Stromal cell of bone marrow (primary cell): ENCODE measurements around the gene MTPN.

Experiments used
- DNase-seq: peaks from one replicate; pipeline ENCODE4 v3.0.0-alpha.2; 2012; ENCODE audit warnings: low read depth

The MTPN gene

DNA sequence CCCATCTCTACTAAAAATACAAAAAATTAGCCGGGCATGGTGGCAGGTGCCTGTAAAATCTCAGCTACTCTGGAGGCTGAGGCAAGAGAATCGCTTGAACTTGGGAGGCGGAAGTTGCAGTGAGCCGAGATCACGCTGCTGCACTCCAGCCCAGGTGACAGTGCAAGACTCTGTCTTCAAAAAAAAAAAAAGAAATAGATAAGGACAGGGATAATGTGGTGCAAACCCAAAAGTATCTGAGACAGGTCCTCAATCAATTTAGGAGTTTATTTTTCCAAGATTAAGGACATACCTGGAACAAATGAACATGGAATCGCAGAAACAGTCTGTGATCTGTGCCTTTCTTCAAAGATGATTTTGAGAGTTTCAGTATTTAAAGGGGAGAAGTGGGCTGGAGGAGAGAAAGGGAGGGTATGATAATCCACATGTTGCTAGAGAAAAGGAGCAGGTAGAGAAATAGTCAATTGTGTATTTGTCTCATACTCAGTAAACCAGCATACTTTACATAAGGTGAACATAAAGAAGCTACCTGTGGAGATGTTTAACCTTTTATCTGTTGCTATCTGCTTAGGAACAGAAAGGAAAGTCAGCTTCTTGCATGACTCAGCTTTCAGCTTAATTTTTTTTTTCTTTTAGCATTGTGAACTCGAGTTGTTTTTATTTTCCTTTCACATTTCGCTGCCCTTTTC is 4.9 kb upstream of the MTPN start:
- DNase-seq, result no peak

DNA sequence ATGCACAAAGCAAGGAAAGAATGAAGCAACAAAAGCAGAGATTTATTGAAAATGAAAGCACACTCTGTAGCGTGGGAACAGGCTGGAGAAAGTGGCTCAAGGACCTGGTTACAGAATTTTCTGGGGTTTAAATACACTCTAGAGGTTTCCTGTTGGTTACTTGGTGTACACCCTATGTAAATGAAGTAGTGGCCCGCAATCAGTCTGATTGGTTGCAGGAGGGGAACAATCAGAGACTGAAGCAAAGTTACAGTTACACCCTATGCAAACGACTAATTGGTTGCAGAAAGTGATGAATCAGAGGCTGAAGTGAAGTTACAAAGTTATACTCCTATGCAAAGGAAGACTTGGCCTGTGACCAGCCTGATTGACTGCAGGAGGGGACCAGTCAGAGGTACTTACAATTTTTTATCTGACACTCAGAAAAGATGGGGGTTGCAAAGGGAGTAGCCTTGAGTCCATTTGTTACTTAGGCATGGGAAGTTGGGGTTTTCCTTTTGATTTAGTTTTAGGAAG is 3.6 kb upstream of the MTPN start:
- DNase-seq, result no peak

DNA sequence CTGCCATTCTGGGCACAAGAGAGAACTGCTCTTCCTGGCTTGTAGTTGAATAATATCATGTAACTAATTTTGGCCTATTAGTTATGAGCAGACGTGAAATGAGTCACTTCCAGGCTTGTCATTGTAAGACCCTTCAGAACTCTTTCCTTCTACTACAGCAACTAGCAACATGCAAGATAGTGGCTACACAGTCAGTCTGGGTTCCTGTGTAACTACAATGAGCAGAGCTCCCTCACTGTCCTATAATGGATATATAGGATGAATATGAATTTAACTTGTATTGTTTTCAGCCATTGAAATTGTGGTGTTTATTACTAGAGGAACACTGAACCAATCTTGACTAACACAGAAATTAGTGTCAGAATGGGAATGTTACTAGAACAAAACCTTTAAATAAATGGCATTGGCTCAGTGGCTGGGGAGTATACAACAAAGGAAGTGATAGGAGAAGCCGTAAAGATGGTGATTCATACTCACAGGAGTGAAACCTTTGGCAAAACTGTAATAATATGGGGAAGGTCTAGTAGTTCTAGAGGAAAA is 2.9 kb upstream of the MTPN start:
- no peak for DNase-seq

DNA sequence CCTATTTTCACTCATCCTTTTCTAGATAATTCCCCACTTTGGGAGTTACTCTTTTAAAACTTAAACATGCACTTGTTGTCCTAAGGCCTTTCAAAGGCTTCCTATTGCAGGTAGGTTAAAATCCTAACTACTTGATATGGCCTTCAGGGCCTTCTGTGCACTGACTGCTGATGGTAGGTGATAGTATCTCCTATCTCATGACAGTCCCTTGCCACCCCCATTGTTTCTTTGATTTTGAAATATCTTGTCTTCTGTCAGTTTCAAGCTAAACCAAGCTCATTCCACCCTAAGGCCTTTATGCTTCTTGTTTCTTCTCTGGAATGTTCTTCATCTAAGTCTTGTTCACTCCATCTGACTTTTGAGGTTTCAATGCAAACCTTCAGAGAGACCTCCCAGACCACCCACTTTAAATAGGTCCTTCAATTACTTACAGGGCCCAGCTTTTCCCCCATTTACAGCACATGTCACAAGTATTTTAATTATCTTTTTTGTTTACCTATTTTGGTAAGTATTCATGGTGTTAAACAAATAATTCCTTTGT is 2.4 kb upstream of the MTPN start:
- no peak for DNase-seq

DNA sequence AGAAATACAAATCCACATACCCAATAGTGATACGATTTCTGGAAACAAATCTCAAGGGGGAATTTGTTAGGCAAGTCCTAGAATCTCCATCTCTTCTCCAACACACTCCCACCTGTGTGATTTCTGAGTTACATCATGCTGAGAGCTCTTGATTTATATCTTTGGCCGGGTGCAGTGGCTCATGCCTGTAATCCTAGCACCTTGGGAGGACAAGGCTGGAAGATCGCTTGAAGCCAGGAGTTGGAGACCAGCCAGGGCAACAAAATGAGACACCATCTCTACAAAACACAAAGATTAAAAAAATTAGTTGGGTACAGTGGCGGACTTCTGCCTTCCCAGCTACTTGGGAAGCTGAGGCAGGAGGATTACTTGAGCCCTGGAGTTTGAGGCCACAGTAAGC is 1.5 kb upstream of the MTPN start:
- no peak for DNase-seq

DNA sequence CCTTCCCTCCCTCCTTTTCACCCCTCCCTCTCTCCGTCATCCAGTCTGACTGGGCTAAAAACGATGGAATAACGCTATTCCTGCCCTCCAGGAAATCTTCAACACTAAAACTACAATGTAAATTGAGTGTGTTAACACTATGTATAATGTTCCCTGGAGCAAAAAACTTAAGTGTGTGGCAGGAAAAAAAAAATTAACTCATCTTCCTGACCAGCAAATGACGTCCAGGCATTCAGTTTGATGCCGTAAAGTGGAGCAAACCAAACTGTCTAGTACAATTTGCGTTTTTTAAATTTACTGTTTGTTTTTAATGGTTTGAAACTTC is 545 bp upstream of the MTPN start:
- DNase-seq, result no peak

DNA sequence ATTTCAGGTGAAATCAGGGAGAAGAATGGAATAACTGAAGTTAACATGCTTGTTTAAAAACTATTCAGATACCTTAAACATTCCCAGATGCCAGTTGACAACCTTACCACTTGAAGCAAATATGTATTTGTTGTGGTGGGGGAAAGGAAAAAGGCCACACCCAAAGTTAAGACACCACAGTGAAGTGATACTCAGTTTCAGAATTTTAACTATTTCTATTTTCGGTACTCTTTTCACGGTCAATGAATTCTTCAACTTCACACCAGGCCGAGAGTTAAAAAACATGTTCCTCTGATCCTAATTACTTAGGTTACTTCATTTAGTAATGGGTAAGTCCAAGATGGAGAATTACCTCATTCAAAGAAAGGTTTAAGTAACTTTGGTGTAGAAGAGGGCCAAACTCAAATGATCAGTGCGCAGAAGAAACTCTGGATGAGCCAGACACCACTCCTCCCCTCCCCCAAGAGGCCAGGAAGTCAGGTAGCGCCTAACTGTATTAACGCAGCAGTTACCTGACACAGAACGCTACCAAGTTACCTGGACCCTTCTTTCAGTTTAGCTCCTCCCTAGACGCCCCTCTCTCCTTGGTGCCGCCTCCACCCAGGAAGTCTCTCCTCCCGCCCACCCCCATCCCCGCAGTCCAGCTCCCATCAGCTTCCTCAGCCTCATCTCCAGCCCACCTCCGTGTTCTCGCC is 700 bp downstream of the MTPN start:
- DNase-seq, result no peak

DNA sequence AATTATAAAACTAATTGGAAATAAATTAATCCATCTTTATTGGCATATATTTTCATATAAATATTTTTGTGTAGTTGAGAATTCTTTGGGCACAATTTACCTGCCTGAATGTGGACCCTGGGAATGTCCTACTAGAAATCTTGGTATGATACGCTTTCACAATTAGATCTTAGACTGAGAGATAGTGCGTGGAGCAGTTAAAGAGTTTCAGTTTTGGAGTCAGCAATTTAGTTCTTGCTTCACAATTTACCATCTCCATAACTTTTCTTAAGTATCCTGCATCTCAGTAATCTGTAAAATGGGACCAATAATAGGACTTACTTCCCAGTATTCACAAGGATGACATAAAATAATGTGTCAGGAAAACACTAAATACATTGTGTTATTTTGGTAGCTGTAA is 2.0 kb downstream of the MTPN start:
- DNase-seq, result no peak

DNA sequence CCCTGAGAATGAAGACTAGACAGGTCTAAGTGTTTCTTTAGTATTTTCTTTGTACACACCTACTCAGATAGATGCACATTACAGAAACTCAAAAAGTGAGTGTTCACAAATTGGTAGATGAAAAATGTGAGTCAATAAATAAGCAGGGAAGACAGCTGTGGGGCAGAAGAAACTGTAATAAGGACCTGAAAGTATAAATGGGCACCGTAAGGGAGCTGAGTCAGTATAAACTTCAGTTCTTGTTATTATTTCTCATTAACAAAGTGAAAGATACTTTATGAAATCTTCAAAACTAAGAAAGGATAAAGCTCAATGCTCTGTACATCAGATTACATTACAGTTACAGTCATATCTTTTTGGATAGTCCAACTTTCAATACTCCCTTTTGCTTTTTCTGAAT is 2.5 kb downstream of the MTPN start:
- no peak for DNase-seq

DNA sequence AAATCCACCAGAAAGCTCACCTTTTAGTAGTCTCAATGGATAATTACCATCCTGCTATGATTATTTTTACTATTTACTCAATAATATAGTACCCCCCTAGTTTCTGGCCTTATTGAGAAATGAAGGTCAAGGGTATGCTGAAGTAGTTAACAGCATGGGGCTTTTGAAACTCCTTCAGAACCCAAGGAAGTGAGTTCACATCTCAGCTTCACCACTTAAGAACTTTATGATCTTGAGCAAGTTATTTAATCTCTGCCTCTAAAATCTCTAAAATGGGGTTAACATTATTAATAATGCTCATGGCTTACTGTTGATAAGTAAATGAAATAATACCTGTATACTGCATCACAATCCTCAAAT is 5.8 kb downstream of the MTPN start:
- no peak for DNase-seq

DNA sequence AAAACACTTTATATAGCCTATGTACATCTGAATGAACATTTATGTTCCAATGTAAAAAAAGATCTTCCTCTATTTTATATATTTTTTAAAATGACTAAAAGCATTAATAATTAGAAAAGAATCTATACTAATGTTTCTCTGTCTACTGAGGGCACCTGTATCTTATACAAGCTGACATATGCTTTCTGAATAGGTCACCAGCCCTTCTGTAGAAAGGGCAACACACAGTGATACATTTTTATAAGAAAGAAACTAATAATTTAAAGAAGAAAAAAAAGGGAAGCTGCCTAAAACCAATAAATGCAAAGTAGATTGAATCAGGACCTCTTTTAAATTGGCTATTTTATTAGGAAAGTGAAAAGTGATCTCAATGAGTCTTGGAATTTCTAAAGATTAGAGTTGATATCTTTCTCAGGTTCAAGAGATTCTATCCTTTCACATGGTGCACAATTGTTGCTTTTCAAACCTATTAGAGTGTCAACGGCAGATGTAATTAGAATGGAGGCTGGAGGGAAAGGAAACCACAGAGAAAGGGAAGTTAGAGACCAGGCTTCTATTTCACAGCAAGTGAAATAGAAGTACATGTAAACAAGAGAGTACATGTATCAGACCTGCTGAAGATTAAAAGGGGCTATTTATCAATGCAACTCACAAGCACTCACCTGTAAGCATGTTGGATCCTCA is 6.3 kb downstream of the MTPN start:
- no peak for DNase-seq

DNA sequence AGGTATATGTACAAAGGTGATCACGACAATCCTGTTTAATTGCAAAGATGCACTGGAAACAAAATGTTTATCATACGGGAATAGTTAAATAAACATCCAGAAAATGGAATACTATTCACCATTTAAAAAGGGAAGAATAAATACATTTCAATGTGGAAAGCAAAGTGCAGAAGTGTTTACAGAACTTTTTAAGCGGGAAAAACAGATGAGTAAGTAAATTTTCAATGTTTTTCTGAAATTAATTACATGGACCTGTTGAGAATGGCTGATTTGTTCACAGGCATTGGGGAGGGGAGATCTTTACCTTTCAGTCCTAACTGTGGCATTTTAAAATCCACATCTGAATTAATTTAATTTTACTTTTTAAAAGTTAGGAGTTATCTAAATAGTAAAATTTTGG is 7.1 kb downstream of the MTPN start:
- no peak for DNase-seq

DNA sequence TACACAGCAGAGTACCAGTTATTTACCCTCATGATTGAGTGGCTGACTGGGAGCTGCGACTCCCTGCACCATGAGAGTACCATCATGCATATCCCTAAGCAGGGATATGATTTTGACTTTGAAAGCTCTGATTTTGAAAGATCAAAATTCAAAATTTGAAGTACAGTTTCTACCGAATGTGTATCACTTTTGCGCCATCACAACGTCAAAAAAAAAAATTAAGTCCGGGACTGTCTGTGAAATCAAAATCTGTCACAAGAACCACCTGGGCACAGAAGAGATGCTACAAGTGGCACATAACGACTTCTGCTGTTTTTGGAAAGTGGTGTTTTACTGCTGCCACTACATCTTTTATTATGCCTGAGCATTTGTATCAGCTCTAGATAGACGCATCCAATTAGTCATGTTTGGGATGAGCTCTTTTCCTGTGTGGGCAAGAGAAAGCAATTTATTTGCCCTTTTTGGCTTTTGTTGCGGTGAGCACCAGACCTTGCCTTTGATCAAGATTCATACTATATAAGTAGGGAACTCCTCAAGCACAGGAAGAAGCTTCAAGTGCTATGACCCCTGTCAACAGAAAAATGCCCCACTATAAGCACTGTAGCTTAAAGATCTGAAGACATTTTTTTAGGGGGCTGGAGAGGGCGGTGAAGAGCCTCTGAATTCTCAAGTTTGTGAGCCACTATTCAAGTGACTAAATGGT is 10.7 kb downstream of the MTPN start:
- DNase-seq, result no peak

DNA sequence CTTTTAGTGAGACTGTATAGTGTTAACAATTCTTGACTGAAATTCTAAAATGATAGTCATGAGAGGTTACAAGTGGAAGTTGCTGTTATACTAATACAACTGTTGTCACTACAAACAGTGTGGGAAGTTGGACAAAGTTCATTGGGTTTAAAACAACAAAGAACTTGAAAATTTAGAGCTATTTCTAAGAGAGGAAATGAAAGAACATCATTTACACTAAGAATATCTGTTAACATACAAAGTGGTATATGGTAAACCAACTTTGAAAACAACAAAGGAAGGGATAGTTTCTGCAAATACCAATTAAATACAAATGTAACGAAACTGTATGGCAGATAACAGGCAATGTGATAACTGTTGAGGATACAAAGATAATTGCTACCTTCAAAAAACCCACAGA is 11.6 kb downstream of the MTPN start:
- DNase-seq, result no peak

DNA sequence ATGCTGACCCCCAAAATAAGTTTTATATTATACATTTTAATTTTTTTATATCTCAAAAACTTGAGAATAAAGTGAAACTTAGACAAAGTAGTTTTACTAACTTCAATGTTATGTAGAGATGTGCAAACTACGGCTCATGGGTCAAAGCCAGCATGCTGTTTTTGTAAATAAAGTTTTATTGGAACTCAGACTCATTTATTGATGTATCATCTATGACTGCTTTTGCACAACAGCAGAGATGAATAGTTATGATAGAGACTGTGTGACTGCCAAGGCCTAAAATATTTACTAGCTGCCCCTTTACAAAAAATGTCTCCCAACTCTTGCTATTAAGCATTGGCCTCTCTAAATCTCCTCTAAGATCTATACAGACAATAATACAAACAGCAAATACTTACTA is 12.4 kb downstream of the MTPN start:
- no peak for DNase-seq

DNA sequence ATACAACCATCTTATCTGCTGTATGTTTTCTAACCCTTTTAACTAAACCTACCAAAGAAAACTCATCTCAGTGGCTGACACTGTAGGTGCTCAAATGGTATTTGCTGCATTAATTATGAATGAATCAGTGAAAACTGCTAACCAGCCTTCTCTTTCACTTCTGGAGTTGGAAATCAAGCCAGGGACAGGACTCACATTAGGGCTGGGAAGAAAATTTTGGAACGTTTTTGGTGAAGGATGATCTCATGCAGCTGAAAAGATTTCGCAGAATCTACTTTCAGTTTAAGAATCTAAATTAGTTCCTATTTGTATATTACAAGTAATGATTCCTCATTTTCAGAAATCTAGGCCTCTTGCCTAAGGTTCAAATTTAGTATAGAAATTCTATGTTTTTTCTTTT is 12.9 kb downstream of the MTPN start:
- DNase-seq, result peak; percentile 31

DNA sequence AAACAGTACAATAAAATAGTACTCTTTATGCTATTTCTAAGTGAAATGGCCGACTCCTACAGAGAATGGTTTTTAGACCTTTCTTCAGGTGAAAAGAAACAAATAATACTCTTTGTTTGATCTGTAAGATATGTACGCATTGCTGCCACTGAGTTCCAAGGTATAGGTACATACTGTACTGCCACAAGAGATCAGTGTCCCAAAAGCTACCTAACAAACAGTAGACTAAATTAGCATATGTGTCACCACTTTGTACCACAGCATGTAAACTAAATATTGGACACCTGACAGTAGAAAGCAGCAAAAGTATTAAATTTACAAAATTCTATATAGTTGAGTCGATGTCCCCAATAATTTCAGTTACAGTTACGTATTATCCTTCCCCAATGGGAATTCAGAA is 14.4 kb downstream of the MTPN start:
- DNase-seq, result no peak

DNA sequence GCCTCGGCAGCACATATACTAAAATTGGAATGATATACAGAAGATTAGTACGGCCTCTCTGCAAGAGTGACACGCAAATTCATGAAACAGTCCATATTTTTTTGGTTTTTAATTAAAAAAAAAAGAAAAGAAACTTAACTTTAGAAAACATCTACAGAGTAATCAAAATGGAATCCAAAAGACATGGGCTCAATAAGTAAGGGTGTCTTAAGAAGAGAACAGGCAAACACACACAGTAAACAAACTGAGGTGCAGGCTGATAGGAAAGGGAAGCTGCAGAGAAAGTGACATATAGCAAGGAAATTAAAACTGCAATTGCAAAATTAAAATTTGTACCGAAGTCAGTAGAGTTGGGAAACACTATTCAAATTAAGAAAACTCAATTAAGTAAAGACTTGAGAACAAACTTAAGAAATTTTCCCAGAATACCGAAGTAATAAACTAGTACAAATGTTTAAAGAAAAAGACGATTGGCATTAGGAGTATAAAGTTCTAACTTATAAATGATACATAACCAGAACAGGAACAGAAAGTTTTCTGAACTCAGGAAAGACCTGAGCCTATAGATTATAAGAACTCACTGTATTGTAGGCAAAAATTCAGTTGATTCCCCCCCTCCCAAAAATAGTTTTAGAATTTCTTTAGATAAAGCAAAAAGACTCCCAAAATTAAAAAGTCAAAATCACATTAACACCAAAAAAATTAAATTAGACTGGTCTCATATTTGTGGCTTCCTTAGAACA is 16.3 kb downstream of the MTPN start:
- no peak for DNase-seq

DNA sequence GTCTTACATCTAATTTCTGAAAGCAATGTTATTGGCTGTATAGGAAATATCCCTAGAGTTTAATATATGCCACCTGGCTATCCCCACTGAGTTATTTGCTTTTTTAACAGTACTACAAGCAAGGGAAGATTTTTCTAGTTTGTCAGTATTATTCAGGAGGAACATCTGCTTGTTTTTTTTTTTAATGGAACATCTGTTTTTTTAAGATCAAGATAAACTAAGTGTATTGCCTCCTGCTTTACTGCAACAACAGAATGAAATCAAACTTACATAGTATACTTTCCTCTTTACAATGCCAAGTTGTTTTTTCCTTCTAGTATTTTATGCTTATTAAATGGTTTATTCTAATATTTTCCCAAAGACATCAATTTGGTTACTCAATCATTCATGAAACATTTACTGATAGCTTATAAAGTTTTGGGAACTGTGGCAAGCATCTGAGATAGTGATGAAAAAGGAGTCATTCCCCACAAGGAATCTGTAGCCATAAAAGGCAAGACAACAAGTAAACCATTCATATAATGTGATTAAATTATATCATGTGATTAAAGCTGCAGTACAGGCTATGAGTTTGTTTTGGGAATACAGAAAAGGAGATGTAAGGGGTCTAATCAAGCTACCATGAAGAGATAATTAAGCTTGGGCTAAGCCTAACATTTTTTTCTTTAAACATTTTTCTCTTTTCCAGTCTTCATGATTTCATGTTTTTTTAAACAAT is 17.4 kb downstream of the MTPN start:
- no peak for DNase-seq

DNA sequence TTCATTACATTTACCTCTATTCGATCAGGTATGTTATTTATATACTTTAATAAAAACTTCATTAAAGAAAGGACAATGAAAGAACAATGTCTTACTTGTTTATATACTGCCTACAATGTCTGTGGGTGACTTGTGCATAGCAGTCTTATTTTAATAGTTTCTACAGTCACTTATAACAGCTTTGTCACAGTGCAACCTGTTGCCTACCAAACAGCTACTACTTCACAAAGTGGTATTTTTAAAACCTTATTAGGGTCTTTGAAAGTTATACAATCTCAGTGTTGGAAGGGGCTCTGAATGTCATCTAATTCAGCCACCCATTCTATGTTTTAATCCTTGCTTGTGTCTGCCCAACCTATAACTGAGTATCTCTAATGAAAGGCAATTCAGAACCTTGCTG is 19.0 kb downstream of the MTPN start:
- DNase-seq, result no peak

DNA sequence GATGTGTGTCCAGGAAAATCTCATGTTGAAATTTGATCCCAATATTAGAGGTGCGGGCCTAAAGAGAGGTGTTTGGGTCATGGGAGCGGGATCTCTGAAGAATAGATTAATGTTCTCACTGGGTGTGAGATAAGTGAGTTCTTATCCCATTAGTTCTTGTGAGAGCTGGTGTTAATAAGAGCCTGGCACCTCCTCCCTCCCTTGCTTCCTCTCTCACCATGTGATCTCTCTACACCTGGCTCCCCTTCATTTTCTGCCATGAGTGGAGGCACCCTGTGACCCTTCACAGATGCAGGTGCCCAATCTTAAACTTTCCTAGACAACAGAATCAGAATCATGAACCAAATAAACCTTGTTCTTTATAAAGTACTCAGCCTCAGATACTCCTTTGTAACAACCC is 19.5 kb downstream of the MTPN start:
- DNase-seq, result no peak
